ENCODE measurements around the gene UGT1A8.

The UGT1A8 gene

DNA sequence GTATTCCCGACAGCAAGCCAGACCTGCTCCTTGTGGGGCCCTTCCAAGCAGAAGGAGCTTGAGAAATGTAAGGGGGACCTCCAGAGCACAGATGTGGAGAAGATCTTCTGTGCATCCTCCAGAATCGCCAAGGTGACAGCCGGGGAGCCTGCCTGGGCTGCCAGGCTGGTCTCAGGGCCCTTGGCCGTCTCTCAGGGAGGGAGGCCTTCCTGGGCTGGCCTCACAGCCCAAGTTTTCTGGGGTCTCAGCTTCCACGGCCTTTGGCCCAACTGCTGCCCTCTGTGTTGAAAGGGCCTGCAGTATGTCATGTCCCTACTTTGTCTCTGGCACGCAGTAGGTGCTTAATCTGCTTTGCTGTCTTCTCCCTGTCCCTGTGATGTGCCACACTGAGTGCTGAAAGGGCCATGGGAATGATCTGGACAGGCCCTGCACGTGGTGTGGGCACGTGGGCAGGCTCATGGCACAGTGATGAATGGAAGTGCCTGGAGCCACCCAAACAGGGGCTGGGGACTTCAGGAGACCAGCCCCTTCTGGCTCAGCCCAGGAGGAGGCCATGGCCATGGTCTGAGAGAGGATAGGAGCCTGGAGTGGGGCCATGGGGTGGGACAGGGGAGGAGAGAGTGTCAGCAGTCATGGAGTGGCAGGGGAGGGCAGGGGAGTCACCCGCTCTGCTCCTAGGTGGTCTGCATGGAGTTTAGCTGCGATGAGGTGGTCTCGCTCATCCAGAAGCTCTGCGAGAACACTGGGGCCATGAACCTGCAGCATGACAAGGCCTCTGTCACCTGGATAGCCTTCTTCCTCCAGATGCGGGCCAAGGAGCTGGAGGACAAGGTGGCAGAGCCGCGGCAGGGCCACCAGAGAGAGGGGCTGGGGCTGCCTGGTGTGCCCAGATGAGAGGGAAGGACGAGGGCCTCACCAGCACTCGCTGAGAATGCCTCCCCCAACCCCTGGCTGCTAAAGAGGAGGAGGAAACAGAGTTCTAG lies 201.5 kb downstream of the UGT1A8 start:
- no peak for DNase-seq (ENCODE audit: low read depth in 2 of 2)

DNA sequence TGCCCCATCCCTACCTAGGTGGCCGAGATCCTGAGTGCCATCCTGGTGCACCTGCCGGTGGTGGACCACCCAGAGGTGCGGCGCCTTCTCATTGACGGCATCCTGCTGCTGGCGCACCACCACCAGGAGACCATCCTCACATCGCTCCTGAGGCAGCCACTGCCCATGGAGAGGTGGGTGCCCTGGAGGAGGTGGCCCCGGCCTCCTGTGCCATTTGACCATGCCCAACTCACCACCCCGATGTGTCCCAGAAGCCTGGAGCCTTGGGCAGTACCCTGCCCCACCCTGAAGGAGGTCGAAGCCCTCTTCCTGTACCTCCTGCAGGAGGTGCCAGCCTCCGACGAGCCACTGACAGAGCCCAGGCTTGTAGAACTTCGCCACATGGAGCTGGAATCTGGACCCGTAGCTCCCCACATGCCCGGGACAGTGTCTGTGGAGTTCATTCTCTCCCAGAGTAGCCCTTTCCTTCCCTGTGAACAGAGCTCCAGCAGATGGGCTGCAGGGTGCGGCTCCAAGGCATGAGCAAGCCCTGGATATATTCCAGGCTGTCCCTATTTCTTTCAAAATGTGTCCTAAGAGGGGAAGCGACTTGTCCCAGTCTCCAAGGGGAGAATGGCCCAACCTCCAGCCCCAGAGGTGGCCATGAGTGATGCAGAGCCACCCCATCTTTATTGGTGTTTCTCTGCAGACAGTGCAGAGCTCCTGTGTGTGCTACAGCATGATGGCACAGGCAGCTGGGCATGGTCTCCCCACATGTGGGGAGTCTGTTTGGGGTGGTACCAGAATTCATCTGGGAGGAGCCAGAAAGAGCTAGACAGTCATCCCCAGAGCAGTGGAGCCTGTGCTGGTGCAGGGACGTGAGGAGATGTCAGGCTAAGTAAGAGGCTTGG lies 202.7 kb downstream of the UGT1A8 start:
- DNase-seq (ENCODE audit: low read depth in 2 of 2), result no peak

DNA sequence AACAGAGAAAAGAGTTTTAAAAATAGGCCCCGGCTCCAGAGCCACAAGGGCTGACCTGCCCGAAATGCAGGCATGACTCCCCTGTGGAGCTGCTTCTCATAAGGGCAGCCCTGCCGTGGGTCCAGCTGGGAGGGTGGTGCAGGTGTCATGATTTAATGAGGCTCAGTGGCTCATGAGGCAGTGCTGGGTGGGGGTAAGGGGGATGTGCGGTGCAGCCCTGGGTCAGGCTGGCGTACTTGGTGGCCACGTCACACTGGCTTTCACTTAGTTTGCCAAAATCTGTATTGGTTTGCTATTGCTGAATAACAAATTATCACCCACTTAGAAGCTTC lies 203.3 kb downstream of the UGT1A8 start:
- DNase-seq (ENCODE audit: low read depth in 2 of 2), result no peak

DNA sequence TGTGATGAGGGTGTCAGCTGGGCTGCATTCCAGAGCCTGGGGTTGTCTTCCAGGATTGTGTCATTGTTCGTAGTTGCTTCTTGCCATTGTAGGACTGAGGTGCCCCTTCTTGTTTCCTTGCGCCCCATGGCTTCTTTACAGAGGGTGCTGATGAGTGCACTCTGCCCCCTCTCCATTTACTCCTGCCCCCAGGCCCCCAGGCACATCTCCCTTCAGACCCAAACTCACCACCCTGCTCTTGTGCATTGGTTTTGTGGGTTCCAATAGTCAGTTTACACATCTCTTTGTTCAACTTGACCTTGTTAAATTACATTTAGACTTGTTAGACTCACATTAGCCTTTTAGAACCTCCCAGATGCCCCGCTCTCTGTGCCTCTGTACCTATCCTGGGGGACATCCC lies 203.8 kb downstream of the UGT1A8 start:
- DNase-seq (ENCODE audit: low read depth in 2 of 2), result no peak

DNA sequence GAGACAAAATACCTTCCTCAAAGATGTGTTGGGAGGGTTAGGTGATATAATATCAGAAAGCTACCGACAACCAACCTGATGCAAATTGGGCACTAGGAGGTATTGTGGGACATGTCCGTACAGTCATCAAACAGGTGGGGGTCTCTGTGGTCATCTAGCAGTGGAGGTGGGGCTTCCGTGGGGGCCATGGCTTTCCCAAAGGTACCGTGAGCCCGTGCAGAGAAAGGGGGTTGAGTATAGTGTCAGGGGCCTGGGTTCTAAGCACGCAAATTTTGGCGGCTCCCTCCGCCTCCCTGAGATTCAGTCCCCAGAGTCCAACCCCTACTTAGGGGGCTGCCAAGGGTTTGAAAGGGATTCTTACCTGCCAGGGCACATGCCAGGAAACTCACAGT lies 204.3 kb downstream of the UGT1A8 start:
- DNase-seq (ENCODE audit: low read depth in 2 of 2), result no peak

DNA sequence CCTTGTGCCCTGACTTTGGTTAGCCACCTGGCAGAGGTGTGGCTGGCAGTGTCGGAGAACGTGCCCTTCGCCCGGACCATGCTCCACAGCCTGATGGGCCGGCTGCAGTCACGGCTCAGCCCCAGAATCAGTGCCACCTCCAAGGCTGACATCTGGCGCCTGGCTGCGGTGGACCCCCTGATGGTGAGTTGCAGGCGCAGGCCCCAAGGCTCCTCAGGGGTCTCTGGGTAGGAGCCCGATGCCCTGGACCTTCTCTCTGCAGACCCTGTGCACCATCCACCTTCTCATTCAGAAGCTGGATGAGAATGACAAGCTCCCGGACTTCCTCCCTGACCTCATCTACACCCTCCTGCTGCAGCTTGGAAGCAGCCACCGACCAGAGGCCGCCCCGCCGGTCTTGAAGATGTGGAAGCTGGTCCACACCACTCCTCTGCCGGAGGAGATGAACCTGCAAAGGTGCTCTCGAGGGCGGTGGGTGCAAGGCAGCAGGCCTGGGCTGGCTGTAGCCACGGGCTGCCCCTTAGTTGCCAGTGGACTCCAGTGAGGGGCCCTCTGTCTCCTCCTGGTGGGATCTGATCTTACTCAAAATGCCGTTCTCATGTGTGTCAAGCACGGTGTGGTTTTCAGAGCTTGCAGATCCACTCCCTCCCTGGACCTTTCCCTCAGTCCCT lies 204.8 kb downstream of the UGT1A8 start:
- DNase-seq (ENCODE audit: low read depth in 2 of 2), result no peak
